HPDE6-E6E7 (cell line): Measurements from ENCODE around the gene ELL.

Experiments used
- DNase-seq: peaks from one replicate; pipeline ENCODE4 v3.0.0; 2011; ENCODE audit warnings: missing footprints; ENCODE audit errors: extremely low spot score

Gene ELL

GRCh38 chr19:18397242-18398202 is 124.3 kb downstream of the ELL start, which contains the start of gene LRRC25:
Gene LRRC25 (minus strand): TSS chr19:18397622. CDS start chr19:18396963, 659 bp downstream.
- no peak for DNase-seq

GRCh38 chr19:18396471-18397241 is 125.2 kb downstream of the ELL start:
- no peak for DNase-seq

- DNase-seq = no peak
Observed at GRCh38 chr19:18393836-18394235, 128.0 kb downstream of the ELL start.

- no peak for DNase-seq
Observed at GRCh38 chr19:18392926-18393325, 128.9 kb downstream of the ELL start.
